Measurements from ENCODE around the gene FOXO6. TPM values are rescaled to one million over a fixed set of nuclear protein-coding genes. Genes with fewer than 3 reads are reported as not detected.
"Not testable (repeated sequence)": the region's sequence is repeated elsewhere in the genome, so short reads cannot be mapped to it uniquely, and the experiment has no call there.

The FOXO6 gene
- total and polyA plus RNA-seq, 2 donors, result 1.1 to 1.6 TPM

DNA sequence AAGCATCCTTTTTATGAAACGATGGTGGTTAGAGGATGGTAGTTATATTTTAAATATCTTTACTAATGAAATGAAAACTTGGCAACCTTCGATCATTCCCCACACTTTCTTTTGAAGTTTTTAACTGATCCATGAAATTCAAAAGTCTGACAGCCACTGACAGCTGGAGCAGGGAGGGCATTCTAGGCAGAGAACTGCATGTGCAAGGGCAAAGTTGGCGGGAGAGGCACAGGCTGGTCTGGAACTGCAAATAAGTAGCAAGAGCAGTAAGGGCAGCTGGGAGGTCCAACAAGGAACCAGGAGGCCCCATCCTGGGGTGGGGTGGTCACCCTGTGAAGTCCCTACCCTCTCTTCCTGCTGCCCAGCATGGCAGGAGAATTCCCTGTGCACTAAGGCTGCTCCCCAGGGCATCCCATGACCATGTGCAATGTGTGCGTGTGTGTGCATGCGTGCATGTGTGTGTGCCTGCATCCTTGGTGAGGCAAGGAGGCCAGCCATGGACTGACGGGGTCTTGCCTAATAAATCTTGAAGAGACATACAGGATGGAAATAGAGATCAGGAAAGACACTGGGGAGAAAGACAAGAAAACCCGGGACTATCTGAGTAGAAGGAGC lies 33.1 kb upstream of the FOXO6 start:
- no peak for DNase-seq (ENCODE audit: low read depth in 6 of 9, low spot score in 9 of 9)
- Histone ChIP-seq H3K4me1 (ENCODE audit: control insufficient read depth in 2 of 2, insufficient read depth in 2 of 2, low read length in 2 of 2) (peaks cover 0 to 1% of the 10 kb centered on the region in 2 donors), H3K27me3 (ENCODE audit: control insufficient read depth in 2 of 2, insufficient read depth in 1 of 2, low read length in 1 of 2) (no peaks in the 10 kb centered on the region), H3K9me3 (ENCODE audit: control insufficient read depth in 2 of 2, insufficient read depth in 1 of 2, low read length in 1 of 2) (no peaks in the 10 kb centered on the region), H3K36me3 (ENCODE audit: control insufficient read depth in 2 of 2, insufficient read depth in 2 of 2, low read length in 1 of 2) (no peaks in the 10 kb centered on the region), H3K4me3 (ENCODE audit: low read length in 2 of 2) (no peak overlapping the region), H3K27ac (ENCODE audit: low read depth in 1 of 2, low read length in 1 of 2) (no peak overlapping the region)
- 96% methylated on average over 7 of the region's 7 CpGs for WGBS

DNA sequence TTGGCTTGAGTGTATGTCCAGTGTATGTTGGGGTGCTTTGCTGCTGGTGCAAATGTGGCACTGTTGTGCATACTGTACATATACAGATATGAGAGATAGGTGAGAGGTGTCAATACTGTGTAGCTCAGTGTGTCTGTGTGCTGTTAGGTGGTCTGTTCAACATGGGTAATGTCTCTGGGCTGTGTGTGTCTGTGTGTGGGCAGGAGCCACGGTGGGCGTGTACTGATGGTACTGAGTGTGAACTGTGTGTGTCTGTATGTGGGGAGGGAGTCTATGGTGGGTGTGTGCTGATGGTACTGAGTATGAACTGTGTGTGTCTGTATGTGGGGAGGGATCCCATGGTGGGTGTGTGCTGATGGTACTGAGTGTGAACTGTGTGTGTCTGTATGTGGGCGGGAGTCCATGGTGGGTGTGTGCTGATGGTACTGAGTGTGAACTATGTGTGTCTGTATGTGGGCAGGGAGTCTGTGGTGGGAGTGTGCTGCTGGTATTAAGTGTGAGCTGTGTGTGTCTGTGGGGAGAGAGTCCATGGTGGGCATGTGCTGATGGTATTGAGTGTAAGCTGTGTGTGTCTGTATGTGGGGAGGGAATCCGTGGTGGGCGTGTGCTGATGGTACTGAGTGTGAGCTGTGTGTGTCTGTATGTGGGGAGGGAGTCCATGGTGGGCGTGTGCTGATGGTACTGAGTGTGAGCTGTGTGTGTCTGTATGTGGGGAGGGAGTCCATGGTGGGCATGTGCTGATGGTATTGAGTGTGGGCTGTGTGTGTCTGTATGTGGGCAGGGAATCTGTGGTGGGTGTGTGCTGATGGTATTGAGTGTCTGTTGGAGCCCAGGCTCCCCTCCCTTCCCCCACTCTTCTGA lies 32.2 kb upstream of the FOXO6 start:
- H3K4me3 ChIP-seq (ENCODE audit: low read length in 2 of 2), result no peak overlapping the region
- DNase-seq (ENCODE audit: low read depth in 6 of 9, low spot score in 9 of 9), result no peak
- peaks cover 0 to 3% of the 10 kb centered on the region in 2 donors for H3K4me1 ChIP-seq (ENCODE audit: control insufficient read depth in 2 of 2, insufficient read depth in 2 of 2, low read length in 2 of 2)
- H3K36me3 ChIP-seq (ENCODE audit: control insufficient read depth in 2 of 2, insufficient read depth in 2 of 2, low read length in 1 of 2), result no peaks in the 10 kb centered on the region
- no peaks in the 10 kb centered on the region for H3K27me3 ChIP-seq (ENCODE audit: control insufficient read depth in 2 of 2, insufficient read depth in 1 of 2, low read length in 1 of 2)
- H3K27ac ChIP-seq (ENCODE audit: low read depth in 1 of 2, low read length in 1 of 2), result no peak overlapping the region
- WGBS, result 97% methylated on average over 6 of the region's 6 CpGs
- H3K9me3 ChIP-seq (ENCODE audit: control insufficient read depth in 2 of 2, insufficient read depth in 1 of 2, low read length in 1 of 2), result no peaks in the 10 kb centered on the region

DNA sequence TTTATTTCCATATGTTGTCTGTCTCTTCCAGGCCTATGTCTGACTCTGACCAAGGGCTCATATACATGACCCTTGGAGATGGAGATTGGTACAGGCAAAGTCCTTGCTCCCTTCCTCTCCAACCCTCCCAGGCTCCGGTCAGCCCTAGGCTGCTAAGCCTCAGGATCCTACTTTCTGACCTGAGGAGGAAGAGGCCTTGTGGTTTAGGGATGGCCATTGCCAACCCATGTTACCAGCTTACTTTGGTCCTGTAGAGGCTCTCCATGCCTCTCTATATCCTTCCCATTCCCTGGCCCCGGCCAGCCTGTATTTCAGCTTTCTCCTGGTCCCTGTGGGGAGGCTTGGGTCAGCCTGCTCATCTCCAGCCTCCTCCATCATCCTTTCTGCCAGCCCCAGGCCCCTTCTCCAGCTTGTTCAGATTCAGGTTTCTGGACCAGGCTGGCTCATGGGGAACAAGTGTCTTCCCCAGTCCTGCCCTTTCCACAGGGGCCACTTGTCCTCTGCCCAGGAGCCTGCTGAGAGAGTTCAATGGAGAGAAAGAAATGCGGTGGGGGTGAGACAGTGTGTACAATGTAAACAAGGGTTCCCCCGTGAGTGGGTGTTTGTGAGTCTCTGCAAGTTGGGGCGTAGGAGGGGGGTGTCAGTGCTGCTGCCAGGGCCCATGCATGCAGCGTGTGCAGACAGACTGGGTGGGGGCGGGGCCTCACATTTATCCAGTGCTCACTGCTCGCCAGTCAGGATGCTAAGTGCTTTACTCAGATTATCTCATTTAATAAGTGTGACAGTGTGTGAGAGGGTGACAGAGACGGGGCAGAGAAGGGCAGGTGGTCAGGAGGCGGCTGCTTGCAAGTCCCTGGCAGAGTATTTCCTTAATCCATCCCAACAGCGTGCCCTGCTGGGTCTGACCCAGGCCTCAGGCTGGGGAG lies 31.3 kb upstream of the FOXO6 start:
- no peaks in the 10 kb centered on the region for H3K27me3 ChIP-seq (ENCODE audit: control insufficient read depth in 2 of 2, insufficient read depth in 1 of 2, low read length in 1 of 2)
- H3K4me1 ChIP-seq (ENCODE audit: control insufficient read depth in 2 of 2, insufficient read depth in 2 of 2, low read length in 2 of 2), result peaks cover 0 to 3% of the 10 kb centered on the region in 2 donors
- DNase-seq (ENCODE audit: low read depth in 6 of 9, low spot score in 9 of 9), result no peak
- H3K9me3 ChIP-seq (ENCODE audit: control insufficient read depth in 2 of 2, insufficient read depth in 1 of 2, low read length in 1 of 2), result no peaks in the 10 kb centered on the region
- no peak overlapping the region for H3K27ac ChIP-seq (ENCODE audit: low read depth in 1 of 2, low read length in 1 of 2)
- WGBS, result 95% methylated on average over 11 of the region's 11 CpGs
- no peaks in the 10 kb centered on the region for H3K36me3 ChIP-seq (ENCODE audit: control insufficient read depth in 2 of 2, insufficient read depth in 2 of 2, low read length in 1 of 2)
- H3K4me3 ChIP-seq (ENCODE audit: low read length in 2 of 2), result no peak overlapping the region

GRCh38 chr1:41330588-41331545 lies 30.4 kb upstream of the FOXO6 start:
- Histone ChIP-seq H3K36me3 (ENCODE audit: control insufficient read depth in 2 of 2, insufficient read depth in 2 of 2, low read length in 1 of 2) (no peaks in the 10 kb centered on the region), H3K4me3 (ENCODE audit: low read length in 2 of 2) (no peak overlapping the region), H3K9me3 (ENCODE audit: control insufficient read depth in 2 of 2, insufficient read depth in 1 of 2, low read length in 1 of 2) (no peaks in the 10 kb centered on the region), H3K27me3 (ENCODE audit: control insufficient read depth in 2 of 2, insufficient read depth in 1 of 2, low read length in 1 of 2) (no peaks in the 10 kb centered on the region), H3K4me1 (ENCODE audit: control insufficient read depth in 2 of 2, insufficient read depth in 2 of 2, low read length in 2 of 2) (peaks cover 0 to 3% of the 10 kb centered on the region in 2 donors), H3K27ac (ENCODE audit: low read depth in 1 of 2, low read length in 1 of 2) (no peak overlapping the region)
- no peak for DNase-seq (ENCODE audit: low read depth in 6 of 9, low spot score in 9 of 9)
- WGBS, result 71% methylated on average over 17 of the region's 17 CpGs

- 82% methylated on average over 1 of the region's 1 CpG for WGBS
- Histone ChIP-seq H3K36me3 (ENCODE audit: control insufficient read depth in 2 of 2, insufficient read depth in 2 of 2, low read length in 1 of 2) (no peaks in the 10 kb centered on the region), H3K27ac (ENCODE audit: low read depth in 1 of 2, low read length in 1 of 2) (no peak overlapping the region), H3K9me3 (ENCODE audit: control insufficient read depth in 2 of 2, insufficient read depth in 1 of 2, low read length in 1 of 2) (no peaks in the 10 kb centered on the region), H3K4me1 (ENCODE audit: control insufficient read depth in 2 of 2, insufficient read depth in 2 of 2, low read length in 2 of 2) (peaks cover 0 to 3% of the 10 kb centered on the region in 2 donors), H3K27me3 (ENCODE audit: control insufficient read depth in 2 of 2, insufficient read depth in 1 of 2, low read length in 1 of 2) (no peaks in the 10 kb centered on the region), H3K4me3 (ENCODE audit: low read length in 2 of 2) (no peak overlapping the region)
- DNase-seq (ENCODE audit: low read depth in 6 of 9, low spot score in 9 of 9), result no peak
Measured at GRCh38 chr1:41331546-41331917, 29.7 kb upstream of the FOXO6 start.

DNA sequence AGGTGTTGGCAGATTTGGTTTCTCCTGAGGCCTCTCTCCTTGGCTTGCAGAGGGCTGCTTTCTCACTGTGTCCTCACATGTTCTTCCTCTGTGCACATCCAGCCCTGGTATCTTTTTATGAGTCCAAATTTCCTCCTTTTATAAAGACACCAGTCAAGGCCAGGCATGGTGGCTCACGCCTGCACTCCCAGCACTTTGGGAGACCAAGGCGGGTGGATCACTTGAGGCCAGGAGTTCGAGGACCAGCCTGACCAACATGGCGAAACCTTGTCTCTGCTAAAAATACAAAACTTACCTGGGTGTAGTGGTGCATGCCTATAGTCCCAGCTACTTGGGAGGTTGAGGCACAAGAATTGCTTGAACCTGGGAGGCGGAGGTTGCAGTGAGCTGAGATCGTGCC lies 29.1 kb upstream of the FOXO6 start:
- H3K27me3 ChIP-seq (ENCODE audit: control insufficient read depth in 2 of 2, insufficient read depth in 1 of 2, low read length in 1 of 2); H3K9me3 ChIP-seq (ENCODE audit: control insufficient read depth in 2 of 2, insufficient read depth in 1 of 2, low read length in 1 of 2); DNase-seq (ENCODE audit: low read depth in 6 of 9, low spot score in 9 of 9); H3K27ac ChIP-seq (ENCODE audit: low read depth in 1 of 2, low read length in 1 of 2); H3K4me3 ChIP-seq (ENCODE audit: low read length in 2 of 2); H3K36me3 ChIP-seq (ENCODE audit: control insufficient read depth in 2 of 2, insufficient read depth in 2 of 2, low read length in 1 of 2); H3K4me1 ChIP-seq (ENCODE audit: control insufficient read depth in 2 of 2, insufficient read depth in 2 of 2, low read length in 2 of 2): not testable (repeated sequence)
- 96% methylated on average over 6 of the region's 6 CpGs for WGBS

- Histone ChIP-seq H3K4me3 (ENCODE audit: low read length in 2 of 2) (no peak overlapping the region), H3K36me3 (ENCODE audit: control insufficient read depth in 2 of 2, insufficient read depth in 2 of 2, low read length in 1 of 2) (no peaks in the 10 kb centered on the region), H3K27me3 (ENCODE audit: control insufficient read depth in 2 of 2, insufficient read depth in 1 of 2, low read length in 1 of 2) (no peaks in the 10 kb centered on the region), H3K9me3 (ENCODE audit: control insufficient read depth in 2 of 2, insufficient read depth in 1 of 2, low read length in 1 of 2) (no peaks in the 10 kb centered on the region), H3K4me1 (ENCODE audit: control insufficient read depth in 2 of 2, insufficient read depth in 2 of 2, low read length in 2 of 2) (peaks cover 0 to 3% of the 10 kb centered on the region in 2 donors), H3K27ac (ENCODE audit: low read depth in 1 of 2, low read length in 1 of 2) (no peak overlapping the region)
- DNase-seq (ENCODE audit: low read depth in 6 of 9, low spot score in 9 of 9), result no peak
- WGBS, result 45% methylated on average over 6 of the region's 6 CpGs
Measured at GRCh38 chr1:41333146-41333784, 28.0 kb upstream of the FOXO6 start.

DNA sequence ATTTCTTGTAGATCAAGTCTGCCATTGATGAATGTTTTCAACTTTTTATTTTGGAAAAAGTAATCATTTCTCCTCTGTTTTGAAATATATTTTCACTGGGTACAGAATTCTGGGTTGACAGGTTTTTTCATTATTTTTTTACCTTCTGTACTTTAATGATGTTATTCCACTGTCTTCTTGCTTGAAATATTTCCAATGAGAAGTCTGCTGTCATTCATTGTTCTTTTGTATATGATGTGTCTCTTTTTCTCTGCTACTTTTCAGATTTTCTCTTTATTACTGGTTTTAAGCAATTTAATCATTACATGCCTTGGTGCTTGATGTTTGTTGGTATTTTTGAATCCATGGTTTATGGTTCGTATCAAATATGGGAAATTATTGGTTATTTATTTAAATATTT lies 22.4 kb upstream of the FOXO6 start:
- Histone ChIP-seq H3K4me1 (ENCODE audit: control insufficient read depth in 2 of 2, insufficient read depth in 2 of 2, low read length in 2 of 2) (no peaks in the 10 kb centered on the region), H3K36me3 (ENCODE audit: control insufficient read depth in 2 of 2, insufficient read depth in 2 of 2, low read length in 1 of 2) (no peaks in the 10 kb centered on the region), H3K4me3 (ENCODE audit: low read length in 2 of 2) (no peak overlapping the region), H3K27me3 (ENCODE audit: control insufficient read depth in 2 of 2, insufficient read depth in 1 of 2, low read length in 1 of 2) (no peaks in the 10 kb centered on the region), H3K27ac (ENCODE audit: low read depth in 1 of 2, low read length in 1 of 2) (no peak overlapping the region), H3K9me3 (ENCODE audit: control insufficient read depth in 2 of 2, insufficient read depth in 1 of 2, low read length in 1 of 2) (peaks cover 0 to 5% of the 10 kb centered on the region in 2 donors)
- DNase-seq (ENCODE audit: low read depth in 6 of 9, low spot score in 9 of 9), result no peak
- WGBS, result 93% methylated on average over 1 of the region's 1 CpG

Data from thymus (tissue), 11 donors.